SH-SY5Y (cell line): Measurements from ENCODE around the gene ARID2.

Experiments
- GATA2 ChIP-seq: IDR thresholded peaks from 2 replicates; pipeline ENCODE4 v1.6.1; 2011; ENCODE audit warnings: mild to moderate bottlenecking, low read depth, low read length
- GATA3 ChIP-seq: IDR thresholded peaks from 2 replicates; pipeline ENCODE4 v1.6.1; 2011; ENCODE audit warnings: low read depth, mild to moderate bottlenecking, low read length, moderate library complexity

- no peak for TF ChIP-seq GATA2
- TF ChIP-seq GATA3: no peak
These were observed 160.8 kb downstream of the ARID2 start for GRCh38 chr12:45890276-45890675.
